Mesendoderm (in vitro differentiated cells): ENCODE results near the gene SRSF4.

ENCODE experiments used
- DNase-seq: peaks from one replicate; pipeline ENCODE4 v3.0.0; 2013
- H2AK5ac ChIP-seq: 2 replicates; pipeline ENCODE4 v1.6.1; 2013; ENCODE audit warnings: low read length, inconsistent platforms
- H2BK120ac ChIP-seq: 2 replicates; pipeline ENCODE4 v1.6.1; 2013; ENCODE audit warnings: low read depth, mild to moderate bottlenecking, low read length, moderate library complexity, mixed read lengths
- H2BK15ac ChIP-seq: replicated peaks from 2 replicates; pipeline ENCODE4 v1.6.1; 2013; ENCODE audit warnings: low read depth, mild to moderate bottlenecking, moderate library complexity
- H2BK5ac ChIP-seq: 2 replicates; pipeline ENCODE4 v1.6.1; 2013; ENCODE audit warnings: low read length, inconsistent platforms
- H3K18ac ChIP-seq: 2 replicates; pipeline ENCODE4 v1.6.1; 2013; ENCODE audit warnings: mild to moderate bottlenecking, low read length, mixed read lengths
- H3K23ac ChIP-seq: one replicate; pipeline ENCODE4 v1.6.1; 2013; ENCODE audit warnings: low read length
- H3K27ac ChIP-seq: 2 replicates; pipeline ENCODE4 v1.5.1; 2013; ENCODE audit warnings: low read depth, mild to moderate bottlenecking, inconsistent platforms, low read length, moderate library complexity
- H3K27me3 ChIP-seq: 2 replicates; pipeline ENCODE4 v1.6.1; 2013; ENCODE audit warnings: low read length, control low read depth, mild to moderate bottlenecking, inconsistent platforms; ENCODE audit not compliant: insufficient read depth, poor library complexity
- H3K36me3 ChIP-seq: 2 replicates; pipeline ENCODE4 v1.6.1; 2013; ENCODE audit warnings: low read length, inconsistent platforms; ENCODE audit not compliant: control insufficient read depth, insufficient read depth
- H3K4ac ChIP-seq: one replicate; pipeline ENCODE4 v1.6.1; 2013; ENCODE audit warnings: low read depth, mild to moderate bottlenecking, low read length, moderate library complexity
- H3K4me1 ChIP-seq: 2 replicates; pipeline ENCODE4 v1.6.1; 2013; ENCODE audit warnings: low read depth, low read length, inconsistent platforms; ENCODE audit not compliant: control insufficient read depth
- H3K4me2 ChIP-seq: 2 replicates; pipeline ENCODE4 v1.6.1; 2013; ENCODE audit warnings: low read length
- H3K4me3 ChIP-seq: 2 replicates; pipeline ENCODE4 v1.5.1; 2013; ENCODE audit warnings: mild to moderate bottlenecking, low read length
- H3K56ac ChIP-seq: one replicate; pipeline ENCODE4 v1.6.1; 2013; ENCODE audit warnings: low read length
- H3K79me1 ChIP-seq: 2 replicates; pipeline ENCODE4 v1.6.1; 2013; ENCODE audit warnings: low read length, inconsistent platforms
- H3K79me2 ChIP-seq: 2 replicates; pipeline ENCODE4 v1.6.1; 2013; ENCODE audit warnings: mild to moderate bottlenecking, low read length; ENCODE audit not compliant: control insufficient read depth, insufficient read depth
- H3K9ac ChIP-seq: 2 replicates; pipeline ENCODE4 v1.6.1; 2013; ENCODE audit warnings: low read length, inconsistent platforms
- H4K5ac ChIP-seq: one replicate; pipeline ENCODE4 v1.6.1; 2013; ENCODE audit warnings: low read length
- H4K8ac ChIP-seq: one replicate; pipeline ENCODE4 v1.6.1; 2013; ENCODE audit warnings: low read depth, mild to moderate bottlenecking, control low read depth, low read length, moderate library complexity
- WGBS: extraction: QIAGEN DNeasy Blood & Tissue Kit; methylation state at CpG from one replicate; pipeline ENCODE4 v1.1.7; 2013; ENCODE audit warnings: low lambda C conversion rate, missing lambda C conversion rate; ENCODE audit not compliant: insufficient coverage; ENCODE audit errors: extremely low coverage; 5-methylcytosine and 5-hydroxymethylcytosine counted together

The SRSF4 gene

GRCh38 chr1:29190718-29191117 is 9.0 kb upstream of the SRSF4 start:
- Histone ChIP-seq H3K56ac (no peak overlapping the region), H3K4me3 (no peak overlapping the region), H4K5ac (no peak overlapping the region), H2BK5ac (no peak overlapping the region), H3K27me3 (no peaks in the 10 kb centered on the region), H2AK5ac (no peak overlapping the region), H2BK15ac (no peak overlapping the region), H3K79me1 (no peaks in the 10 kb centered on the region), H4K8ac (no peak overlapping the region), H2BK120ac (no peak overlapping the region), H3K27ac (no peak overlapping the region), H3K36me3 (peaks cover 4% of the 10 kb centered on the region), H3K79me2 (no peaks in the 10 kb centered on the region), H3K4me1 (no peaks in the 10 kb centered on the region), H3K4ac (no peak overlapping the region), H3K18ac (no peak overlapping the region), H3K23ac (no peak overlapping the region), H3K9ac (no peak overlapping the region), H3K4me2 (no peak overlapping the region)
- no peak for DNase-seq
- WGBS: no CpG with 5 or more reads among the region's 6 CpGs

- H3K18ac ChIP-seq: no peak overlapping the region
- no peak overlapping the region for H2AK5ac ChIP-seq
- no peaks in the 10 kb centered on the region for H3K27me3 ChIP-seq
- no peak overlapping the region for H3K23ac ChIP-seq
- no peak overlapping the region for H3K56ac ChIP-seq
- H4K5ac ChIP-seq: no peak overlapping the region
- H3K4ac ChIP-seq: no peak overlapping the region
- no peaks in the 10 kb centered on the region for H3K4me1 ChIP-seq
- no peak overlapping the region for H2BK5ac ChIP-seq
- no peak overlapping the region for H3K27ac ChIP-seq
- H2BK120ac ChIP-seq: no peak overlapping the region
- H2BK15ac ChIP-seq: no peak overlapping the region
- peak; percentile 50 for DNase-seq
- WGBS: no CpG with 5 or more reads among the region's 1 CpG
- H3K79me1 ChIP-seq: no peaks in the 10 kb centered on the region
- no peak overlapping the region for H3K4me3 ChIP-seq
- no peak overlapping the region for H3K4me2 ChIP-seq
- no peaks in the 10 kb centered on the region for H3K36me3 ChIP-seq
- H3K79me2 ChIP-seq: no peaks in the 10 kb centered on the region
- no peak overlapping the region for H3K9ac ChIP-seq
- no peak overlapping the region for H4K8ac ChIP-seq
Observed at GRCh38 chr1:29186707-29187106, 5.0 kb upstream of the SRSF4 start.

DNA sequence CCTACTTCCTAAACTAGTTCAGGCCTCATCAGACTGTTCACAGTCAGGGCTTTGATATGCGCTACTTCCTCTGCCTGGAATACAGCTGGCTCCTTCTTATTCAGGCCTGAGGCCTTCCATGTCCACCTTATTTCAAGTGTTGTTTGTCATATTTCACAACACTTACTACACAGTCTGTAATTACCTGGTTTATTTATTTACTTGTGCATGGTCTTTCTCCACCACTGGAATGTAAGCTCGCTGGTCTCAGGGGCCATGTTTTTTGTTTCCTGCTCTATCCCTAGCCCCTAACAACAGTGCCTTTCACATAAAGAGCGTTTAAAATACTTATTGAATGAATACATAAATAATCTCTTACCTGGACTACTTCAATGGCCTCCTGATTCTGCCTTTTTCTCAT is 4.6 kb upstream of the SRSF4 start:
- Histone ChIP-seq H3K23ac (no peak overlapping the region), H4K8ac (no peak overlapping the region), H2BK120ac (no peak overlapping the region), H2BK5ac (no peak overlapping the region), H3K4ac (no peak overlapping the region), H3K27me3 (no peaks in the 10 kb centered on the region), H3K18ac (no peak overlapping the region), H3K79me1 (no peaks in the 10 kb centered on the region), H3K79me2 (peaks cover 3% of the 10 kb centered on the region), H2BK15ac (no peak overlapping the region), H3K56ac (no peak overlapping the region), H3K4me3 (no peak overlapping the region), H3K9ac (no peak overlapping the region), H3K4me2 (no peak overlapping the region), H2AK5ac (no peak overlapping the region), H3K27ac (no peak overlapping the region), H3K36me3 (no peaks in the 10 kb centered on the region), H3K4me1 (no peaks in the 10 kb centered on the region), H4K5ac (no peak overlapping the region)
- DNase-seq: no peak
- WGBS: no CpG with 5 or more reads among the region's 3 CpGs

DNA sequence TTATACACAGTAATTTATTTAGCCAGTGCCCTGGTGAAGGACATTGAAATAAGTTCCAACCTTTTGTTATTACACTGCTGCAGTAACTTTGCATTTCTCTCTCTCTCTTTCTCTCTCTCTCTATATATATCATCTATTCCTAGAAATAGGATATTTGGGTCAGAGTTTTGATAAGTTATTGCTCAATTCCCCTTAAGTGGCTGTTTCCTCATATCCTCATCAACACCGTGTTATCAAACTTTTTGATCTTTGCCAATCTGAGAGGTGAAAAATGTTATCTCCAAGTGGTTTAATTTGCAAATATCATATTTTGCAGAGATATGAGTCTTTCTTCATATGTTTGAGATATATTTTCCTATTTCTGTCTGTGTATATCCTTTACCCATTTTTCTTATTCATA is 1.6 kb upstream of the SRSF4 start:
- Histone ChIP-seq H3K23ac (no peak overlapping the region), H3K18ac (no peak overlapping the region), H3K56ac (no peak overlapping the region), H2BK15ac (no peak overlapping the region), H3K36me3 (no peaks in the 10 kb centered on the region), H3K27ac (no peak overlapping the region), H3K79me1 (no peaks in the 10 kb centered on the region), H3K27me3 (no peaks in the 10 kb centered on the region), H3K4ac (no peak overlapping the region), H2BK5ac (no peak overlapping the region), H4K8ac (no peak overlapping the region), H2AK5ac (no peak overlapping the region), H3K4me2 (no peak overlapping the region), H3K4me3 (no peak overlapping the region), H3K9ac (no peak overlapping the region), H3K4me1 (no peaks in the 10 kb centered on the region), H3K79me2 (peaks cover 32% of the 10 kb centered on the region), H4K5ac (no peak overlapping the region), H2BK120ac (no peak overlapping the region)
- no peak for DNase-seq
- no CpG with 5 or more reads among the region's 1 CpG for WGBS

DNA sequence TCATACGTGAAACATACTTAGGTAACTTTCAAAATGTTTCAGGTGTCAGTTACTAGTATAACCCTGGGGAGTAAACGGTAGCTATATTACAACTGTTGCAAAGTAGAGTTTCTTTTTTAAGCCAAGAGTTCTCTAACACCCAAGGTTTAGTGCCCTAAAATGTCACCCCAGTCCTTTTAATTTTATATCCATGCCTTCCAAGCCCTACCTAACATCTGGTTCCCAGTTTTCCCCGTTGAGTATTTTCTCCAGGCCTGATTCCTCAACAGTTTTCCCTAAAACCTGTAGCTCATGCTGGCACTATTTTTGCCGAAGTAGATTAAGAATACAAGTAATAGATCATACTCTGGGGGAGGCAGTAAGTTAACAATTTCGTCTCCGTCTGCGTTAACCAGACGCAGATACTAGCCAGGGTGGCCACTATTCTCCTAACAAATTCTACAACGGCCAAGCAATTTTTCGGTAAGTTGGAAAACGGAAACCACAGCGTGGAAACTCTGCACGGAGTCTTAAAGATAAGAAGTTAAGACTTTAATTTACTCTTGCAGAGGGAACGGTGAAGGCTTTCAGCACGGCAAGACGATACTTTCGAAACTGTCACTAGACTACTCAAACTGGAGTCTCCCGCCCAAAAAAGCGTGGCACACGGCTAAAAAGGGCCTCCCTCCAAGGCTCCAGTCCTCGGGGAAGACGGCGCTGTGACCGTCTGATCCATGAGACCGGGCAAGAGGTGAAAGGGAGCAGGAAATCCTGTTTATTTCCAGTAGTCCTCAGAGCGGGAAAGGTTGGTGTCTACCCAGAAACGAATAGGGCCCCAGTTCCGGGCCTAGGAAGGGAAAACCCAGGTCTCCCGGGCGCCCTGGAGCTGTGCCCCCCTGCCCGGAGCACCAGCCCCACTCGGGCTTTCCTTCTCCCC is 945 bp downstream of the SRSF4 start:
- Histone ChIP-seq H2AK5ac (peak overlapping the region; percentile 65), H2BK120ac (no peak overlapping the region), H2BK15ac (no peak overlapping the region), H3K27me3 (no peaks in the 10 kb centered on the region), H3K4me3 (peak overlapping the region; percentile 100), H3K4me1 (no peaks in the 10 kb centered on the region), H3K79me2 (peaks cover 52% of the 10 kb centered on the region), H3K18ac (peak overlapping the region; percentile 92), H3K4ac (peak overlapping the region; percentile 73), H3K27ac (peak overlapping the region; percentile 100), H3K56ac (peak overlapping the region; percentile 99), H3K36me3 (no peaks in the 10 kb centered on the region), H4K5ac (no peak overlapping the region), H2BK5ac (peak overlapping the region; percentile 87), H3K79me1 (no peaks in the 10 kb centered on the region), H3K9ac (peak overlapping the region; percentile 100), H3K4me2 (peak overlapping the region; percentile 92), H4K8ac (no peak overlapping the region), H3K23ac (peak overlapping the region; percentile 100)
- no peak for DNase-seq
- WGBS: no CpG with 5 or more reads among the region's 32 CpGs
